GM19455 (cell line): ENCODE data around the gene TERF2IP.
A peak's percentile ranks its signal among the peaks of the same experiment; 100 is the strongest.

Experiments used
- ATAC-seq: cut with Tn5 transposase; IDR thresholded peaks from one replicate; pipeline ENCODE4 v1.9.1; 2021; ENCODE audit not compliant: unreplicated experiment

Gene TERF2IP

DNA sequence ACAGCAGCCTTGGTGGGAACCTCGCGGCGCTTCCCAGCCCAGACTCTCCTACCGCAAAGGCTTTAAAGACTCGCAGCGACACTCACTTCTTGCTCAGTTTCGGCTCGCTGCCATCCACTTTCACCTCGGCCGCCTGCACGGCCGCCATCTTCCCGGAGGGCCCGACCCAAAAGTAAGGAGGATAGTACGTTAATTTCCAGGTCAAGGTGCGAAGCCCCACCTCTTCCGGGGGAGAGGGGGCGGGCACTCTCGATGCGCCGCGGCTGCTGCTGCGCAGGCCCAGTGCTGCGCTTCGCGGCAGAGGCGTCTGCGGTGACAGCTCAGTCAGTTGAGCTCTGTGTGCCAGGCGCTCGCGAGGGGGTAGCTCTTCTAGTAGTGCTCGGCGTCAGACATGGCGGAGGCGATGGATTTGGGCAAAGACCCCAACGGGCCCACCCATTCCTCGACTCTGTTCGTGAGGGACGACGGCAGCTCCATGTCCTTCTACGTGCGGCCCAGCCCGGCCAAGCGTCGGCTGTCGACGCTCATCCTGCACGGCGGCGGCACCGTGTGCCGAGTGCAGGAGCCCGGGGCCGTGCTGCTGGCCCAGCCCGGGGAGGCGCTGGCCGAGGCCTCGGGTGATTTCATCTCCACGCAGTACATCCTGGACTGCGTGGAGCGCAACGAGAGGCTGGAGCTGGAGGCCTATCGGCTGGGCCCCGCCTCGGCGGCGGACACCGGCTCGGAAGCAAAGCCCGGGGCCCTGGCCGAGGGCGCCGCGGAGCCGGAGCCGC, at the start of gene TERF2IP, which contains the start of gene KARS1:
TSS of gene TERF2IP (plus strand) at position 282 of the 773 bp plus-strand sequence. CDS start at position 392, 110 bp downstream.
TSS of gene KARS1 (minus strand) at position 174 of the 773 bp plus-strand sequence. CDS start at position 148, 26 bp downstream.
- peak; percentile 82 for ATAC-seq

GRCh38 chr16:75599452-75600277, 47.9 kb upstream of the TERF2IP start:
- ATAC-seq, result no peak

DNA sequence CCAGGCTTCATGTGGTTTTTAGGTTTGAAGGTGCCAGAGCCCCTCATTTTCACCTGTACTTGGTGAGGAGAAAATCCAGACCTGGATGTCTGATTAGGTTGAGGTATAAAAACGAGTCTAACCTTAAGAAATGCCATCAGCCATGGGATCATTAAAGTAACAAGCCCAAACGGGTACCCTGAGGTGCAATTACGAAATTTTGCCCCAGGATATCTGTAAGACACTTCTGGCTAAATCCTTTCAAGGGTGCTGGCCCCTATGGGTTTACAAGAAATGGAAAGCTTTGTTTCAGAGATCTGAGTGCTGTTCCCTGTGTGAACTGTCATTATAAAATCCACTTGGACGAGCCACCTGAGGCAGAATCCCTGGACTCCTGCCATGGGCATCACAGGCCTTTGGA, 44.3 kb upstream of the TERF2IP start:
- ATAC-seq, result no peak

DNA sequence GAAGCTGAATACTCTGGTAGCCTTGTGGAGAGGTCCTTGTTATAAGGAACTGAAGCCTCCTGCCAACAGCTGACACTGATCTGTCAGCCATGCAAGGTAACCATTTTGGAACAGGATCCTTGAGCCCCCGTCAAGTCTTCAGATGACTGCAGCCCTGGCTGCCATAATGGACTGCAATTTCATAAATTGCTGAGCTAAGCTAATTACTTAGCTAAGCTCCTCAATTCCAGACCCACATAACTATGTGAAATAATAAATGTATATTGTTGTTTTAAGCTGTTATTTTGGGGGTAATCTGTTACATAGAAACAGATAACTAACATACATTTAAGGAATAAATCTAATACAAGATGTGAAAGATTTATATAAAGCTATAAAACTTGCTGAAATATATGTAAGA, 41.1 kb upstream of the TERF2IP start:
- no peak for ATAC-seq

DNA sequence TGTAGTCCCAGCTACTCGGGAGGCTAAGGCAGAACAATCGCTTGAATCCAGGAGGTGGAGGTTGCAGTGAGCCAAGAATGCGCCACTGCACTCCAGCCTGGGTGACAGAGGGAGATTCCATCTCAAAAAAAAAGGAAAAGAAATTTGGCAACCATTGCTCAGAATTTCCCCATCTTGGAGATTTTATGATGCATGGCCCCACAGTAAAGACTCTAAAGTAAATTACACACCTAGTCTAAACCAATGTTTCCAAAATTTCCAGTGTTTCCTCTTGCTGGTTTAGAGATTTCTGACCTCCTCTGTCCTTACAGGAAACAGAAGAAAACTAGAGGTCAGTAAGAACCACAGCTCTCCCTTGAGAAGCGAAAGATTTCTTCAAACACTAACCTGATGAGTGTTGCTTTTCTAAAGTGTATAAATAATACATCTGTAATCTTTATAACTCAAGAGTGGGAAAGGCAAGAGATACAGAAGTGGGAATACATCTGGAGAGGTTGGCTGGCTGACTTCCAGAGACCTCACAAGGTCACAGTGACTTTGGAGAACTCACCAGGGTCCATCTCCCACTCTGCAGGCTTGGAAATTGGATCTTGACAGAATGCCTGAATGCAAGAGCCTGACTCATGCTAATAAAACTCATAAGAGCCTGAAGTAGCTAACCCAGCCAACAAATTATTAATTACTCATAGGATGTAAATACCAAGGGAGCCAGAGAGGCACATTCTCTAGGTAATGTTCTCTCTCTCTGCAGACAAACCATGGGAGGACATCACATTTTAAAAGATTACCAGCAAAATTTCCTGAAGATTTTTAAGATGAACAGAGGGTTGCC, 33.3 kb upstream of the TERF2IP start:
- no peak for ATAC-seq

GRCh38 chr16:75615619-75616018, 32.0 kb upstream of the TERF2IP start:
- ATAC-seq, result no peak

DNA sequence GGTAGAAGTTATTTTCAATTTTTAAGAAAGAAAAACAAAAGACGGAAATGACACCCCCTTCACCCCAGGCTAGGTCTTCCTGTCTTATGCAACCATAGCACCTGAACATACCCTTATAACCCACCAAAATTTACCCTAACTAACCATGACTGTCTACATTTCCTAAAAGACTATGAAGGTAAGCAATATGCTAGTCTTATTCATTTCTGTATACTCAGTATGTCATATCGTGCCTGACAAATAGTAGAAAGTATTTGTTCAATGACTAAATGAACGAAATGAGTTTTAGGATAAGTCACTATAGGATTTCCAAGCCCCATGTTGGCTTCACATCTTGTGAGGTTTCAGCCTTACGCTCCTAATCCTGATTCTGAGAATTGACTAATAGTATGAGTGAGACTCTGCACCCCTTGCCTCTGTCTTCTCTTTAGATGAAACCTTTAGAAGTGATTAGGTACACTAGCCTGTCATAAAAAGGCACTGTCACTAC, 31.0 kb upstream of the TERF2IP start:
- peak; percentile 60 for ATAC-seq

DNA sequence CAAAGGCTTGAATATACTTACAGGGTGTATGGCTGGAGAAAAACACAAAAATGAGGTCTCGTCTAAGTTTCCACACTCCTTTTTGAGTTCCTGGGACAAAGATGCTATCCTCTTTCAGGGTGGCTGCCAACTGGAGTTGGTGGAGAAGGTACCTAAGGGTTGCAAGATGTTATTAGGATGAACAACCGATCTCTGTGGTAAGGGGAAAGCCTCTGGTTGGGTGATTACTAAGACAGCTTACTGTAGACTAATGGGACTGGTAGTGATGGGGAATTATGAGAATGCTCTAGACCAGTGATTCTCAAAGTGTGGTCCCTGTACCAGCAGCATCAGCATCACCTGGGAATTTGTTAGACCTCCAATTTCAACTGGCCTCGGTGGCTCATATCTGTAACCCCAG, 30.5 kb upstream of the TERF2IP start:
- no peak for ATAC-seq

DNA sequence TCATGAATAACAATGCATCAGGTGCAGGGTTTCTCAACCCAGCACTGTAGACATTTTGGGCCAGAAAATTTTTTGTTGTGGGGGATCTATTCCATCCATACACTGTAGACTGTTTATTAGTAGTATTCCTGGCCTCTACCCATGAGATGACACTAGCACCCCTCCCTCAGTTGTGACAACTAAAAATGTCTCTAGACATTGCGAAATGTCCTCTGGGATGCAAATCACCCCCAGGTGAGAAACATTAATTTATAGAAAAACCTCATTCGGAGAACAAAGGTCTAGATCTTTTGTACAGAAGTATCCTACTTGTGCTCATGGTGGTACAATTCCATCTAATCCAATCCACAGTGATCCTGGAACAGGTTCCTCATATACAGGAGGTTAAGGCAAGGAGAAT, 28.8 kb upstream of the TERF2IP start:
- ATAC-seq, result no peak

GRCh38 chr16:75620326-75621169, 27.0 kb upstream of the TERF2IP start:
- ATAC-seq, result no peak

DNA sequence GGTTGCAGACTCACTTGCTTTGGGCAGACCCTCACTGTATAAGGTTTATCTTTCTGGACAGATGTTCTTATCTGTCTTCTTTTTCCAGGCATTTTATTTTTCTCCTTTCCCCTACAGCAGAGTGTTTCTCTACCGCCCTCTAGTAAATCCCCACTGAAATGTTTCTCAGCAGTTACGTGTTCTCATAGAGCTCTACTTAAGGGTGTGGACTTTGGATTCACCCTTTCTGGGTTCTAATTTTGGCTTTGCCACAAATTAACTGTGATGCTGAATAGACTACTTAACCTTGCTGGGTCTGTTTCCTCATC, 26.4 kb upstream of the TERF2IP start:
- ATAC-seq, result no peak

DNA sequence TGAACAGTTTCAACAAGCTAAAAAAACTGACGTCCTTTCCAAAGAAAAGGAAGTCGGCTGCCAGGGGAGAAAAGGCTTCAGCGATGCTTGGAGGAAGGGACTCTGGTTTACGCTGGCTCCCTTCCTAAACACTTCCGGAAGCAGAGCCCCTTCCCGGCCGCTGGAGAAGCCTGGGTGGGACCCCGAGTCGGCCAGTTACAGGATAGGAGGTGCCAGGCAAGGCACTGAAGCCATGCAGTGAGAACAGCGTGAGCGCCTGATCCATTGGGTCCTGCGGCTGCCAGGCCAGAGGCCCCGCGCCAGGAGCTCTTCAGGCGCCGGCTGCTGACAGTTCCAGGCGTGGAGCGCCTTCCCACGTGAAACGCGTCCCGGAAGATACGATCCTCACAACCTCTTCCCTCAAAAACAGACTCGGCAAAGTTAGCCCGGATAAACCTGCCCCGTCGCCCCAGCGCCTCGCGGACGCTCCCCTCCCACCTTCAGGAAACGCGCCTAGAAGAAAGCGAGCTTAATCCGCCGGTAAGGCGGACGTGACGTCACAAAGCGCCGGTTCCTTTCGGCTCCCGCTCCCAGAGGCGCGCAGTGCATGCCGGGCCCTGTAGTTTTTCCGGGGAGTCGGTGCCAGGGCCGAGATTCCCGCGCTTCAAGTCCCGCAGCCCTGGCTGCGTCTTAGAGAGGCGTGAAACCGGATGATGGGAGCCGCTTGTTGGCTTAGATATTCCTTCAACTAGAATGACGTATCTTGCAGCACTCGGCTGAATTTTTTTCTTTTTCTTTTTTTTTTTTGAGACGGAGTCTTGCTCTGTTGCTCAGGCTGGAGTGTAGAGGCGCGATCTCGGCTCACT, 24.6 kb upstream of the TERF2IP start, which contains the start of gene ADAT1:
TSS of gene ADAT1 (minus strand) at position 521 of the 845 bp plus-strand sequence. CDS start 2,482 bp downstream, outside the sequence.
- peak; percentile 90 for ATAC-seq

DNA sequence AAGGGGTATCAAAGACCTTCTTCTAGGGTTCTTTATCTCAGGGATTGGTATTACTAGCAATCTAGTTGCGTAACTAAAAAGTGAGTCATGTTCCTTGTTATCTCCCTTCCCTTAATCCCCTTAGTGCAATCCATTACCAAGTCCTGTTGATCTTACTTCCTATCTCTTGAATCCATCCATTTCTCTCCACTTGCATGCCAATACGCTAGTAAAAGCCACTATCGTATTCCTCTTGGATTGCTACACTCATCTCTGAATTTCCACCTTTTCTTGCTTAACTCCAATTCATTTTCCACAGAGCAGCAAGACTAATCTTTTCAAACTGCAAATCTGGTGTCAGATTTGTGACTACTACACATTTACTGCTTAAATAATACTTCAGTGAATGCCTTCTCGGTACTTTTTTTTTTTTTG, 22.6 kb upstream of the TERF2IP start:
- no peak for ATAC-seq

GRCh38 chr16:75626806-75627205, 20.8 kb upstream of the TERF2IP start:
- ATAC-seq, result no peak

DNA sequence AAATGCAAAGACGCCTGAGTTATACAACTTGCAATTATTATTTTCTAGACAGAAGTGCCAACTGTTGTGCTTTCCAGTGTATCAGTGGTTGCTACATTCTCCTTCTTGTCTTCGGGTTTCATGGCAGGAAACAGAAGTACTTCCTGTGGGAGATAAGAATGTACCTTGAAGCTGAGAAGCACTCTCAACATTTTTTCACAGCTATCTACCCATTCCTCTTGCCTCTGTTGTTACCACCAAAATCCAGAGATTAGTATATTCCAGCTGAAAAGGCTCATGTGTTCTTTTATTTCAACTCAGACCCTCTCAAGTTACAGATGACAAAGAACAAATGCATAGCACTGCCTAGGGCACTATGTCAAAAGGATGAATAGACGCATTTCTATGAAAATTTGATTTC, 19.7 kb upstream of the TERF2IP start:
- no peak for ATAC-seq

- no peak for ATAC-seq
These were observed 19.2 kb upstream of the TERF2IP start for GRCh38 chr16:75628351-75628750.

DNA sequence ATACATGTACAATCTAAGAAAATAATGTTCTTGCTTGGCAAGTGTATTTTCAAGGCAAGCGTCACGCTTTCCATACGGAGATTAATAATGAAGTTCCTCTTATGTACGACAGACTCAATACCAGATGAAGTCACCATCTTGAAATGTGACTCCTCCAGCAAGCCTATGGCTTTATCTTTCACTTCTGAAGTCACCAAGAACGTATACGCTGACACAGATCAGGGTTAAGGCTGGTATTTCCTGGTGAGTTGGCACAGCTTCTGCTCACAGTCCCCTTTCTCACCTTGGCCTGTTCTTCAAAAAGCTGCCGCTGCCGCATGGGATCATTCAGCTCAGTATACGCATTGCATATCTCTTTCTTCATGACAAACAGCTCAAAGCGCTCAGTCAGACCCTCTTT, 18.4 kb upstream of the TERF2IP start:
- no peak for ATAC-seq

GRCh38 chr16:75630052-75630451, 17.5 kb upstream of the TERF2IP start:
- no peak for ATAC-seq

DNA sequence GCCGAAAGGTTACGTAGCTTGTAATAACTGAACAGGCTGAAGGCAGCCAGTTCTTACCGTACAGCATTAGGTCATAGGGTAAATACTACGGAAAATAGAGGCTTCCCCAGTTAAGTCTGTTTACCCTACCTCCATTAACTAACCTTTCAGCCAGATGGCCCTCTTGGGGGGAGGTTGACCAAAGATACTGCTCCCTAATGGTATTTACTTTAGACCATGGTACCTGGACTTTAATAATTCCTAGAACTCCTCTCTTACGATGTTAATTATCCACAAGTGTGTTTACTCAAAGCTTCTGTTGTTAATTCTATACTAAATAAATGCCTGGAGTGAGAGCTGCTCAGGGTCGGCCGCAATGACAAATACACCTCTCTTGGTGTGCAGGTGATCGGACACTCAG, 14.7 kb upstream of the TERF2IP start:
- ATAC-seq, result no peak
